WERI-Rb-1 (cell line): ENCODE data around the gene HOXD9.

Experiments used
- DNase-seq: peaks from one replicate; pipeline ENCODE4 v3.0.0-alpha.2; 2020
- H3K27ac ChIP-seq: fragments of 250-450 bp; sonication (Bioruptor Pico); 2 replicates; pipeline ENCODE4 v1.5.1; 2020; ENCODE audit warnings: mild to moderate bottlenecking, moderate library complexity
- H3K27me3 ChIP-seq: fragments of 250-450 bp; sonication (Bioruptor Pico); 2 replicates; pipeline ENCODE4 v1.5.1; 2021; ENCODE audit warnings: mild to moderate bottlenecking, low read depth, moderate library complexity; ENCODE audit not compliant: insufficient read depth, severe bottlenecking
- H3K36me3 ChIP-seq: fragments of 250-450 bp; sonication (Bioruptor Pico); 2 replicates; pipeline ENCODE4 v1.5.1; 2020; ENCODE audit warnings: mild to moderate bottlenecking, moderate library complexity
- H3K4me3 ChIP-seq: 2 replicates; pipeline ENCODE4 v1.5.1; 2011; ENCODE audit warnings: low read depth, mild to moderate bottlenecking, control low read depth, low read length
- H3K9me3 ChIP-seq: fragments of 250-450 bp; sonication (Bioruptor Pico); 2 replicates; pipeline ENCODE4 v1.5.1; 2021; ENCODE audit warnings: mild to moderate bottlenecking, moderate library complexity; ENCODE audit not compliant: severe bottlenecking
- TF ChIP-seq, protein P1 (sequence below): IDR thresholded peaks from 2 replicates; pipeline ENCODE4 v1.5.1; 2011; ENCODE audit warnings: low read depth, mild to moderate bottlenecking, control low read depth, inconsistent platforms, low read length

HOXD9 gene

DNA sequence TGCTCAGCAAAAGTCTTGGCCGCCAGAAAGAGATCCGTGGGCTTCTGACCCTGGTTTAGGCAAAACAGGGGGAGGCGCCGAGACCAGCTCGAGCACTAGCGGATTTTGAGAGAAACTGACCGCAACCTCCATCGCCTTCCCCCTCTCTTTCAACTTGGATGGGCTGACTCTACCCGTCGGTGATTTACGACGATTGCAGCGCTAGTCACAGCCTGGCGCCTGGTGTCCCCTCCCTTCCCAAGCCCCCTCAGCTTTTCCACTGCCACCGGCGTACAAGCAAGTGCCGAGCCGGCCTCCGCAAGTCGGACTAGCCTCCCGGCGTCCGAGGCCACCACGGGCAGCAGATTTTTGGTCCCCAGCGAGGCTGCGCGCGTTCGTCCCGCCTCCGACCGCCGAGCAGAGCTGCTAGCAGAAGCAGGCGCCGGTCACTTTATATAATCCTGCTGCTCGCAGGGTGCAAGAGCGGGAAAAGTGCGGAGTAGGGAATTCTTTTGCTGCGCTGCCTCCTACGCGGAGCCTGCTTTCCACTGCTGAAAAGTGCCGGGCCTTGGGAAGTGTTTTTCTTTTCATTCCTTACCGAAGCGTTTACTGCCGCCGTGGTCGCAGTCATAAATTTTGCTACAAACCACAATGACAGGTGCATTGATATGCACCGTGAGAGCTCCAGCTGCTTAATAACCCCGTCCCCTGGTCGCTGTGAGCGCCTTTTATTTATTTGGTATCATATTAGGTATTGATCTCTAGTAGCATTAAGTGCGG lies 42.3 kb downstream of the HOXD9 start:
- Histone ChIP-seq H3K9me3 (peaks cover 29% of the 10 kb centered on the region), H3K27me3 (peaks cover 91% of the 10 kb centered on the region), H3K36me3 (no peaks in the 10 kb centered on the region), H3K27ac (no peak overlapping the region), H3K4me3 (0 out of 2 replicates have a peak overlapping the region, but pooled peaks have one; percentile 8)
- DNase-seq = no peak
- TF ChIP-seq, protein P1, sequence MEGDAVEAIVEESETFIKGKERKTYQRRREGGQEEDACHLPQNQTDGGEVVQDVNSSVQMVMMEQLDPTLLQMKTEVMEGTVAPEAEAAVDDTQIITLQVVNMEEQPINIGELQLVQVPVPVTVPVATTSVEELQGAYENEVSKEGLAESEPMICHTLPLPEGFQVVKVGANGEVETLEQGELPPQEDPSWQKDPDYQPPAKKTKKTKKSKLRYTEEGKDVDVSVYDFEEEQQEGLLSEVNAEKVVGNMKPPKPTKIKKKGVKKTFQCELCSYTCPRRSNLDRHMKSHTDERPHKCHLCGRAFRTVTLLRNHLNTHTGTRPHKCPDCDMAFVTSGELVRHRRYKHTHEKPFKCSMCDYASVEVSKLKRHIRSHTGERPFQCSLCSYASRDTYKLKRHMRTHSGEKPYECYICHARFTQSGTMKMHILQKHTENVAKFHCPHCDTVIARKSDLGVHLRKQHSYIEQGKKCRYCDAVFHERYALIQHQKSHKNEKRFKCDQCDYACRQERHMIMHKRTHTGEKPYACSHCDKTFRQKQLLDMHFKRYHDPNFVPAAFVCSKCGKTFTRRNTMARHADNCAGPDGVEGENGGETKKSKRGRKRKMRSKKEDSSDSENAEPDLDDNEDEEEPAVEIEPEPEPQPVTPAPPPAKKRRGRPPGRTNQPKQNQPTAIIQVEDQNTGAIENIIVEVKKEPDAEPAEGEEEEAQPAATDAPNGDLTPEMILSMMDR = no peak

DNA sequence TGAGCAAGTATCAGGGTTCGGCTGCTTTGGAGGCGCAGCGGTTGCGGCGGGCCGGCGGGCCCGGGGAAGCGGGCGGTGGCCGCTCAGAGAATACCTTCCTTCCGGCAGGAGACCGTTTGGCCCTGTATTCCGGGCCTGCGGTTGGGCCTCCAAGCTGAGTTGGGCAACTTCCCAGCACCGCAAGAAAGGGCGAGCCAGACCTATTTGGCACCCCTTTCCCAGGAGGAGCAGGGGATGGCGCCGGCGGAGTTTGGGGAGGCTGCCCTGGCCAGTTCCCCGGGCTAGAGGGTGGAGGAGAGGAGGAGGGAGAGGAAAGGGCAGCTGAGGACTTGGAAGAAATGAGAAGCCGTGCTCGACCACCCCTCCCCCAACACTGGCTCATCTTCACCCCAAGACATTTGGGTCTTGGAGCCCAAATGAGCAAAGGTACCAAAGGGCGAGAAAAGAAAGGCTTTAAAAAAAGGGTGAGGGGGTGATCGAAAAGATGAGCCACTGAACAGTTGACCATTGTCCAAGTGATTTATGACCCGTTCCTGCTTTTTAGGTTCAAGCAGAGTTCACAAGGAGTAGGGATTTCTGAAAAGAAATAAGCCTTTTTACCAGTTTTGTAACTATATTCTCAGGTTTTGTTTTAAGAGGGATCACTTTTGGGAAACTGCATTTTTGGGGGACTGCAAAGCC lies 43.0 kb downstream of the HOXD9 start:
- Histone ChIP-seq H3K36me3 (no peaks in the 10 kb centered on the region), H3K9me3 (peaks cover 22% of the 10 kb centered on the region), H3K4me3 (no peak overlapping the region), H3K27me3 (peaks cover 91% of the 10 kb centered on the region), H3K27ac (no peak overlapping the region)
- DNase-seq = no peak
- TF ChIP-seq, protein P1 = no peak

DNA sequence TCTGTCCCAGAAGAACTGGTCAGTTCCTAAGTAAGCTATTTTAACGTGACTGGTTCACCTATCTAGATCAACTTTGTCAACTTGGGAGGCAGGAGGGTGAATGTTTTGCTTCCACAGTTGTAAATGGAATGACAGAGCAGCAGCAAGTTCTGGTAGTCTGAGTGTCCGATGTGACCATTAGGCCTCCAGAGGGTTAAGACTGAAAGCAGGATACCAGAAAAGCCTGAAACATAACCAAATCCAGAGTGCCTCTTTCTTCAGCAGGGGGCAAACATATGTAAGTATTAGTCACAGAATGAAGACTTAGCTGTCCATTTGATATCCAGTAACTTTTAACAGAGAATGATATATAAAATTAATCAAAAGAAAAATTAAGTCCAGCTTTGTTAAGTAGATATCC lies 43.8 kb downstream of the HOXD9 start:
- Histone ChIP-seq H3K36me3 (no peaks in the 10 kb centered on the region), H3K9me3 (peaks cover 16% of the 10 kb centered on the region), H3K27ac (no peak overlapping the region), H3K27me3 (peaks cover 90% of the 10 kb centered on the region), H3K4me3 (no peak overlapping the region)
- DNase-seq = no peak
- TF ChIP-seq, protein P1 = no peak

DNA sequence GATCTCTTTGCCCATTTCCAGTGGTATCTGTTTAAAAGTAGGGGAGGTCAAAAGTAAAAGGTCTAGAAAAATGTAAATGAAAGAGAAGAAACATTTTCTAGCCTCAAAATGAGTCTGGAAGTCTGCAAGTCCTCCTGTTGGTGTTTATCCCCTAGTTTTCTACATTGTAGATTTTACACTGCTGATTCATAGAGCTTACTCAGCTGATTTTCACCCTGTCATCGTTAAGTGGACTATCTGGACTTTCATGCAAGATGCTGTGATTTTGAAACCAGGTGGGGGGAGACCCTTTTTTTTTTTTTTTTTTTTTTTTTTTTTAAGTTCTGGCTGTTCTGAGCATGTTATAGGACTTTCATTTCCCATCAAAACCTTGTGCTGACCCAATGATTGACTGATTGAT lies 44.9 kb downstream of the HOXD9 start:
- Histone ChIP-seq H3K9me3 (peaks cover 28% of the 10 kb centered on the region), H3K27ac (no peak overlapping the region), H3K27me3 (peaks cover 89% of the 10 kb centered on the region), H3K36me3 (no peaks in the 10 kb centered on the region), H3K4me3 (no peak overlapping the region)
- TF ChIP-seq, protein P1 = no peak
- no peak for DNase-seq

DNA sequence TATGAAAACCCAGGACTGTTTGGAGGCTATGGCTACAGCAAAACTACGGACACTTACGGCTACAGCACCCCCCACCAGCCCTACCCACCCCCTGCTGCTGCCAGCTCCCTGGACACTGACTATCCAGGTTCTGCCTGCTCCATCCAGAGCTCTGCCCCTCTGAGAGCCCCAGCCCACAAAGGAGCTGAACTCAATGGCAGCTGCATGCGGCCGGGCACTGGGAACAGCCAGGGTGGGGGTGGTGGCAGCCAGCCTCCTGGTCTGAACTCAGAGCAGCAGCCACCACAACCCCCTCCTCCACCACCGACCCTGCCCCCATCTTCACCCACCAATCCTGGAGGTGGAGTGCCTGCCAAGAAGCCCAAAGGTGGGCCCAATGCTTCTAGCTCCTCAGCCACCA lies 46.7 kb downstream of the HOXD9 start:
- H3K27me3 ChIP-seq = peaks cover 89% of the 10 kb centered on the region
- H3K4me3 ChIP-seq = no peak overlapping the region
- TF ChIP-seq, protein P1 = no peak

More for the DNA sequence above, 46.7 kb downstream of the HOXD9 start:
- no peaks in the 10 kb centered on the region for H3K36me3 ChIP-seq
- DNase-seq = no peak
- H3K27ac ChIP-seq = no peak overlapping the region
- H3K9me3 ChIP-seq = peaks cover 32% of the 10 kb centered on the region
